ENCODE results near the gene FOXN3.

Gene FOXN3

GRCh38 chr14:89268514-89268913 is 148.5 kb downstream of the FOXN3 start:
- Histone ChIP-seq H3K9ac (ENCODE audit: insufficient read length) (no peak overlapping the region), H3K36me3 (ENCODE audit: insufficient read depth, low read length) (no peaks in the 10 kb centered on the region), H3K4me3 (no peak overlapping the region), H3K9me3 (ENCODE audit: low read depth, low read length) (no peaks in the 10 kb centered on the region), H3K27ac (no peak overlapping the region)
- DNase-seq (ENCODE audit: low read depth, low spot score): no peak
- TF ChIP-seq POLR2AphosphoS5 (IDR thresholded peaks at IDR 0.05; ENCODE audit: borderline replicate concordance, low read depth, low read length): no peak
- TF ChIP-seq EZH2 (IDR thresholded peaks at IDR 0.05): no peak
- TF ChIP-seq FOXP2 (optimal IDR thresholded peaks at IDR 0.05; ENCODE audit: control extremely low read depth, extremely low read length, insufficient read depth): no peak

GRCh38 chr14:89267656-89268055 is 149.4 kb downstream of the FOXN3 start:
- no peak overlapping the region for H3K4me3 ChIP-seq
- TF ChIP-seq EZH2 (IDR thresholded peaks at IDR 0.05): no peak
- no peak overlapping the region for H3K27ac ChIP-seq
- no peaks in the 10 kb centered on the region for H3K36me3 ChIP-seq (ENCODE audit: insufficient read depth, low read length)
- no peak for DNase-seq (ENCODE audit: low read depth, low spot score)
- no peaks in the 10 kb centered on the region for H3K9me3 ChIP-seq (ENCODE audit: low read depth, low read length)
- no peak overlapping the region for H3K9ac ChIP-seq (ENCODE audit: insufficient read length)

GRCh38 chr14:89267163-89267562 is 149.9 kb downstream of the FOXN3 start:
- H3K36me3 ChIP-seq (ENCODE audit: insufficient read depth, low read length): no peaks in the 10 kb centered on the region
- DNase-seq (ENCODE audit: low read depth, low spot score): no peak
- TF ChIP-seq EZH2 (IDR thresholded peaks at IDR 0.05) (no peak), POLR2AphosphoS5 (IDR thresholded peaks at IDR 0.05; ENCODE audit: borderline replicate concordance, low read depth, low read length) (no peak), FOXP2 (optimal IDR thresholded peaks at IDR 0.05; ENCODE audit: control extremely low read depth, extremely low read length, insufficient read depth) (no peak)
- no peaks in the 10 kb centered on the region for H3K9me3 ChIP-seq (ENCODE audit: low read depth, low read length)
- H3K4me3 ChIP-seq: no peak overlapping the region
- no peak overlapping the region for H3K27ac ChIP-seq
- no peak overlapping the region for H3K9ac ChIP-seq (ENCODE audit: insufficient read length)

- Histone ChIP-seq H3K27ac (no peak overlapping the region), H3K4me3 (no peak overlapping the region), H3K9me3 (ENCODE audit: low read depth, low read length) (no peaks in the 10 kb centered on the region), H3K9ac (ENCODE audit: insufficient read length) (no peak overlapping the region), H3K36me3 (ENCODE audit: insufficient read depth, low read length) (no peaks in the 10 kb centered on the region)
- DNase-seq (ENCODE audit: low read depth, low spot score): no peak
- TF ChIP-seq EZH2 (IDR thresholded peaks at IDR 0.05) (no peak), FOXP2 (optimal IDR thresholded peaks at IDR 0.05; ENCODE audit: control extremely low read depth, extremely low read length, insufficient read depth) (no peak), POLR2AphosphoS5 (IDR thresholded peaks at IDR 0.05; ENCODE audit: borderline replicate concordance, low read depth, low read length) (no peak)
These were observed 150.3 kb downstream of the FOXN3 start for GRCh38 chr14:89266754-89267153.

GRCh38 chr14:89265234-89265633 is 151.8 kb downstream of the FOXN3 start:
- TF ChIP-seq FOXP2 (optimal IDR thresholded peaks at IDR 0.05; ENCODE audit: control extremely low read depth, extremely low read length, insufficient read depth): no peak
- no peak for TF ChIP-seq POLR2AphosphoS5 (IDR thresholded peaks at IDR 0.05; ENCODE audit: borderline replicate concordance, low read depth, low read length)
- TF ChIP-seq EZH2 (IDR thresholded peaks at IDR 0.05): no peak
- Histone ChIP-seq H3K9me3 (ENCODE audit: low read depth, low read length) (no peaks in the 10 kb centered on the region), H3K4me3 (no peak overlapping the region), H3K36me3 (ENCODE audit: insufficient read depth, low read length) (no peaks in the 10 kb centered on the region), H3K9ac (ENCODE audit: insufficient read length) (no peak overlapping the region), H3K27ac (no peak overlapping the region)
- no peak for DNase-seq (ENCODE audit: low read depth, low spot score)

- H3K27ac ChIP-seq: no peak overlapping the region
- no peaks in the 10 kb centered on the region for H3K9me3 ChIP-seq (ENCODE audit: low read depth, low read length)
- no peak overlapping the region for H3K9ac ChIP-seq (ENCODE audit: insufficient read length)
- TF ChIP-seq EZH2 (IDR thresholded peaks at IDR 0.05): no peak
- no peak for TF ChIP-seq POLR2AphosphoS5 (IDR thresholded peaks at IDR 0.05; ENCODE audit: borderline replicate concordance, low read depth, low read length)
- no peak for TF ChIP-seq FOXP2 (optimal IDR thresholded peaks at IDR 0.05; ENCODE audit: control extremely low read depth, extremely low read length, insufficient read depth)
- DNase-seq (ENCODE audit: low read depth, low spot score): no peak
- H3K36me3 ChIP-seq (ENCODE audit: insufficient read depth, low read length): no peaks in the 10 kb centered on the region
- H3K4me3 ChIP-seq: no peak overlapping the region
These were observed 152.7 kb downstream of the FOXN3 start for GRCh38 chr14:89264196-89264800.

- Histone ChIP-seq H3K36me3 (ENCODE audit: insufficient read depth, low read length) (no peaks in the 10 kb centered on the region), H3K9ac (ENCODE audit: insufficient read length) (no peak overlapping the region), H3K9me3 (ENCODE audit: low read depth, low read length) (no peaks in the 10 kb centered on the region), H3K4me3 (no peak overlapping the region), H3K27ac (no peak overlapping the region)
- no peak for TF ChIP-seq EZH2 (IDR thresholded peaks at IDR 0.05)
- TF ChIP-seq POLR2AphosphoS5 (IDR thresholded peaks at IDR 0.05; ENCODE audit: borderline replicate concordance, low read depth, low read length): no peak
- no peak for TF ChIP-seq FOXP2 (optimal IDR thresholded peaks at IDR 0.05; ENCODE audit: control extremely low read depth, extremely low read length, insufficient read depth)
- DNase-seq (ENCODE audit: low read depth, low spot score): no peak
These were observed 155.0 kb downstream of the FOXN3 start for GRCh38 chr14:89262041-89262440.

GRCh38 chr14:89260898-89261297 is 156.1 kb downstream of the FOXN3 start:
- Histone ChIP-seq H3K27ac (no peak overlapping the region), H3K9me3 (ENCODE audit: low read depth, low read length) (no peaks in the 10 kb centered on the region), H3K9ac (ENCODE audit: insufficient read length) (no peak overlapping the region), H3K4me3 (no peak overlapping the region), H3K36me3 (ENCODE audit: insufficient read depth, low read length) (no peaks in the 10 kb centered on the region)
- TF ChIP-seq FOXP2 (optimal IDR thresholded peaks at IDR 0.05; ENCODE audit: control extremely low read depth, extremely low read length, insufficient read depth) (no peak), POLR2AphosphoS5 (IDR thresholded peaks at IDR 0.05; ENCODE audit: borderline replicate concordance, low read depth, low read length) (no peak), EZH2 (IDR thresholded peaks at IDR 0.05) (no peak)
- no peak for DNase-seq (ENCODE audit: low read depth, low spot score)

GRCh38 chr14:89259951-89260609 is 157.0 kb downstream of the FOXN3 start:
- no peak overlapping the region for H3K4me3 ChIP-seq
- no peak overlapping the region for H3K27ac ChIP-seq
- H3K9me3 ChIP-seq (ENCODE audit: low read depth, low read length): no peaks in the 10 kb centered on the region
- DNase-seq (ENCODE audit: low read depth, low spot score): no peak
- no peak overlapping the region for H3K9ac ChIP-seq (ENCODE audit: insufficient read length)
- TF ChIP-seq POLR2AphosphoS5 (IDR thresholded peaks at IDR 0.05; ENCODE audit: borderline replicate concordance, low read depth, low read length) (no peak), FOXP2 (optimal IDR thresholded peaks at IDR 0.05; ENCODE audit: control extremely low read depth, extremely low read length, insufficient read depth) (no peak)
- no peaks in the 10 kb centered on the region for H3K36me3 ChIP-seq (ENCODE audit: insufficient read depth, low read length)

Measured in SK-N-MC (cell line).